Omental fat pad (tissue), 4 donors: ENCODE results near the gene PSTPIP2. TPM values are rescaled to one million over a fixed set of nuclear protein-coding genes. Genes with fewer than 3 reads are reported as not detected.

Experiments used
- ATAC-seq: fragments of 150-250 bp; one replicate; pipeline ENCODE4 v1.9.1; 2016; ENCODE audit warnings: mild to moderate bottlenecking, moderate library complexity; ENCODE audit not compliant: low FRiP score
- DNase-seq: peaks from one replicate; pipeline ENCODE4 v3.0.0-alpha.2; 2019; ENCODE audit warnings: low spot score
- CTCF ChIP-seq, 3 donors: fragments of 450-650 bp; IDR thresholded peaks; one replicate each; pipeline ENCODE4 v1.5.1; 2016 to 2017; ENCODE audit warnings: antibody characterized with exemption in 3 of 3, mild to moderate bottlenecking in 3 of 3, moderate library complexity in 2 of 3
- total RNA-seq, 4 donors: library from RNA; depleted of rRNA; stranded (reverse); fragments of >200 nt; gene quantifications; one replicate each; pipeline ENCODE4 v1.1.0, GENCODE V29; 2016

PSTPIP2 gene
- total RNA-seq, 4 donors from 2014 or later = 4.4 to 17.0 (median 8.2) TPM

- no peak for DNase-seq
- no peak for ATAC-seq
- no peak for TF ChIP-seq CTCF (IDR thresholded peaks at IDR 0.05)
These were observed 80.3 kb downstream of the PSTPIP2 start for GRCh38 chr18:45991788-45992187.

DNA sequence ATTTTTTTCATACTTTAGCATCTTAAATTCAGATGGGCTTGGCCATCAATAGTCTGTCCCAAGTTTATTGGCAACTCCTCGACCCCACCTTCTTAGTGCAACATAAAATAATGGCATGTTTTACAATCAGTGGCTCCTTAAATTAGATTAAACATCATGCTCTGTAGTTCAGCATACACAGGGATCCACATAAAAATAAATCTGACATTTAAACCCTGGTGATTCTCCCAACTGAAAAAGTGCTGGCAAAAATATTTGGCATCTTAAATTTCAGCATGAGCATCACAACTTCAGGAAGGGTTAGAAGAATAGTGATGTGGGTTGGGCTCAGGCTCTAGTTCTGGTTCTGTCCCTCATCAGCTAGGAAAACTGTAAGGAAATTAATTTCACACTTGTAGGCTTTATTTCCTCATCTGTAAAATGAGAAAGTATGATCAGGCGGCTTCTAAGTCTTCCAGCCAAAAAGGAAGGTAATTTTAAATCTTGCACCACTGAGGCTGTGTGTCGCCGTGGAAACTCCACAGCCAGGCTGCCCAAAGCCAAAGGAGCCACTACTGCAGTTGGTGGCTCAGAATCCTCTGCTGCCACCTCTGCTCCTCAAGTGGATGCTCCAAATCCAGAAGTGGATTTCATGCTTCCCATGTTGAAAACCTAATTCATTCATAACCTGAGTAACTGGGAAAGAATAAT is 87.4 kb downstream of the PSTPIP2 start:
- ATAC-seq = no peak
- TF ChIP-seq CTCF (IDR thresholded peaks at IDR 0.05) = no peak
- no peak for DNase-seq

GRCh38 chr18:45981821-45982220 is 90.2 kb downstream of the PSTPIP2 start:
- DNase-seq = no peak
- no peak for TF ChIP-seq CTCF (IDR thresholded peaks at IDR 0.05)
- no peak for ATAC-seq

- ATAC-seq = no peak
- TF ChIP-seq CTCF (IDR thresholded peaks at IDR 0.05) = no peak
- no peak for DNase-seq
These were observed 91.8 kb downstream of the PSTPIP2 start for GRCh38 chr18:45980229-45980628.

DNA sequence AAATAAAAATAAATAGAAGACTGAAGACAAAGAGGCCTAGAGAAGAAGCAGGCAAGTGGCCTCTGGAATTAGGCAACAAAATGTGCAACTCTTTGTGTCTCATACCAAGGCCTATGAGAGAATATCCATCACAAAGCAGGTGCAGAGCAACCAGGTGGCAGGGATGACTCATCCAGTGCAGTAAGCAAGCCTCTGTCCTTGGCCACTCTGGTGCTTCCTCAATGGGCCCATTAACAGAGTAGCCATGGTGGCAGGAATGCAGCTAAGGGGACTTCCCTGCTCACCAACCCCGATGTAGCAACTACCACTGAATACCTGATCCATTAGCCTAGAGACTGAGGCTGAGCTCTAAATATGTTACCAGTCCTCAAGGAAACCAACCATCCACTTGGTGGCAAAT is 94.0 kb downstream of the PSTPIP2 start:
- DNase-seq (no peak), ATAC-seq (no peak)
- TF ChIP-seq CTCF (IDR thresholded peaks at IDR 0.05) = no peak

- ATAC-seq = no peak
- no peak for DNase-seq
- no peak for TF ChIP-seq CTCF (IDR thresholded peaks at IDR 0.05)
These were observed 95.1 kb downstream of the PSTPIP2 start for GRCh38 chr18:45976974-45977373.

DNA sequence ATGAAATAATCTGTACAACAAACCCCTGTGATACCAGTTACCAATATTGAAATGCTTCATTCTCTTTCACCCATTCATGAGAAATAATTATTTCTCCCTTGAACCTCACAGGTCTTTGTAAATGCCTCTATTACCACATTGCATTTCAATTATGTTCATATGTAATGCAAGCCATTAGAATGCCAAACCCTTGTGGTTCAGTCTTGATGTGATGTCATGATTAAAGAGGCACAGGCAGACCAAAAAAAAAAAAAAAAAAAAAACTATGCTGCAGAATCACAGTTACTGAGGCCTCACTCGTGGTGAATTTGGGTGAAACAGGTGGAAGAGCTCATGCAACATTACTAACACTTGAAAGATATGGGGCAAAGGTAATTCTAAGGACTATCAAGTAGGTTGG is 95.5 kb downstream of the PSTPIP2 start:
- no peak for DNase-seq
- no peak for ATAC-seq
- no peak for TF ChIP-seq CTCF (IDR thresholded peaks at IDR 0.05)
